ENCODE results near the gene TSKS. TPM values are rescaled to one million over a fixed set of nuclear protein-coding genes. Genes with fewer than 3 reads are reported as not detected.

TSKS gene
- total RNA-seq, 1 experiment from 2014 or later: 0.76 TPM

DNA sequence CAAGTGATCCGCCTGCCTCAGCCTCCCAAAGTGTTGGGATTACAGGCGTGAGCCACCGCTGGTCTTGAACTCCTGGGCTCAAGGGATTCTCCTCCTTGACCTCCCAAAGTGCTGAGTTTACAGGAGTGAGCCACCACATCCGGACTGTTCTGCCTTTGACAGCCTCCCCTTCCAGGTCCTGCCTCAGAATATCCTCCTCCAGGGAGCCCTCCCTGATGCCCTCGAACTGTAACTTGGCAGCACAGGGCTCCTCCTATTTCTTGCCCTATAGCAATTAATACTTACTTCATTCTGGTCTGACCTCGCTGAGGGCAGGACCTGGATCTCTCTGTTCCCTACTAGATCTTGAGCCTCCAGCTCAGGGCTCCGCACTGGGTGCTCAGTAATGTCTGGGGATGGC lies 66.2 kb downstream of the TSKS start:
- ChIA-PET RAD21 (ENCODE audit: low non-redundant PET in 1 of 2, low total read pairs in 2 of 2, uncharacterized antibody in 2 of 2, unreplicated experiment in 2 of 2) (no interaction called here), POLR2A (no interaction called here), CTCF (no interaction called here)
- Histone ChIP-seq H3K27ac (ENCODE audit: low read depth, low read length) (no peak overlapping the region), H3K79me2 (ENCODE audit: insufficient read depth, low read length) (no peaks in the 10 kb centered on the region), H3K9me3 (ENCODE audit: control insufficient read depth in 1 of 2, insufficient read depth in 1 of 2, low read depth in 1 of 2, low read length in 2 of 2) (no peaks in the 10 kb centered on the region), H2AFZ (ENCODE audit: low read depth, low read length, poor library complexity, severe bottlenecking) (no peak overlapping the region), H3K4me1 (ENCODE audit: control insufficient read depth in 1 of 2, insufficient read depth in 2 of 2, low read length in 2 of 2) (peaks cover 4 to 14% of the 10 kb centered on the region in 2 experiments; a peak in 3 of 4 replicates), H3K4me3 (replicated peaks in 1 of 2; ENCODE audit: low read depth in 1 of 2, low read length in 2 of 2) (no peak overlapping the region), H3K4me2 (ENCODE audit: low read length) (no peak overlapping the region), H3K36me3 (ENCODE audit: control insufficient read depth in 1 of 2, insufficient read depth in 2 of 2, low read length in 2 of 2) (no peaks in the 10 kb centered on the region), H3K27me3 (ENCODE audit: insufficient read depth, low read length) (no peaks in the 10 kb centered on the region), H3K9ac (ENCODE audit: low read length) (no peak overlapping the region), H3K9me2 (ENCODE audit: insufficient read depth) (no peaks in the 10 kb centered on the region), H4K20me1 (ENCODE audit: insufficient read depth) (no peaks in the 10 kb centered on the region)
- TF ChIP-seq ELF1 (IDR thresholded peaks at IDR 0.05; ENCODE audit: borderline replicate concordance, low read depth) (no peak), EZH2 (IDR thresholded peaks at IDR 0.05) (no peak), SP1 (IDR thresholded peaks at IDR 0.05; ENCODE audit: low read depth) (no peak), POLR2AphosphoS5 (IDR thresholded peaks at IDR 0.05; ENCODE audit: low read depth, low read length) (no peak), SIN3A (IDR thresholded peaks at IDR 0.05; ENCODE audit: low read depth) (no peak), ZFX (IDR thresholded peaks at IDR 0.05) (no peak), REST (IDR thresholded peaks at IDR 0.05; ENCODE audit: low read depth) (no peak), ZNF274 (IDR thresholded peaks at IDR 0.05; ENCODE audit: low read depth, low read length) (no peak)
- TF ChIP-seq, protein P1, sequence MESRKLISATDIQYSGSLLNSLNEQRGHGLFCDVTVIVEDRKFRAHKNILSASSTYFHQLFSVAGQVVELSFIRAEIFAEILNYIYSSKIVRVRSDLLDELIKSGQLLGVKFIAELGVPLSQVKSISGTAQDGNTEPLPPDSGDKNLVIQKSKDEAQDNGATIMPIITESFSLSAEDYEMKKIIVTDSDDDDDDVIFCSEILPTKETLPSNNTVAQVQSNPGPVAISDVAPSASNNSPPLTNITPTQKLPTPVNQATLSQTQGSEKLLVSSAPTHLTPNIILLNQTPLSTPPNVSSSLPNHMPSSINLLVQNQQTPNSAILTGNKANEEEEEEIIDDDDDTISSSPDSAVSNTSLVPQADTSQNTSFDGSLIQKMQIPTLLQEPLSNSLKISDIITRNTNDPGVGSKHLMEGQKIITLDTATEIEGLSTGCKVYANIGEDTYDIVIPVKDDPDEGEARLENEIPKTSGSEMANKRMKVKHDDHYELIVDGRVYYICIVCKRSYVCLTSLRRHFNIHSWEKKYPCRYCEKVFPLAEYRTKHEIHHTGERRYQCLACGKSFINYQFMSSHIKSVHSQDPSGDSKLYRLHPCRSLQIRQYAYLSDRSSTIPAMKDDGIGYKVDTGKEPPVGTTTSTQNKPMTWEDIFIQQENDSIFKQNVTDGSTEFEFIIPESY (IDR thresholded peaks at IDR 0.05; ENCODE audit: extremely low read depth, insufficient replicate concordance, low read length): no peak
- BruUV-seq (replicated peaks): no TSS peak
- DNase-seq (ENCODE audit: low read depth, low spot score): no peak
- no peak for ATAC-seq
- intact Hi-C loops (cut with micrococcal nuclease): no loop called here
